Vagina (tissue), 2 donors: ENCODE results near the gene PRRC2B.

Source experiments
- POLR2AphosphoS5 ChIP-seq, 2 donors: sonication (generic); formaldehyde crosslinking; IDR thresholded peaks; one replicate each; pipeline ENCODE4 v1.9.0; 2017; ENCODE audit warnings: antibody characterized with exemption in 2 of 2, mild to moderate bottlenecking in 2 of 2, low read depth in 1 of 2; ENCODE audit not compliant: insufficient read depth in 1 of 2
- TF ChIP-seq, protein P1 (sequence below), 3 experiments: fragments of 450-650 bp in 2 of 3; fragments of 200-600 bp in 1 of 3; sonication (generic) in 1 of 3; IDR thresholded peaks; one replicate each; pipeline ENCODE4 v1.5.1; 2017 to 2019; ENCODE audit warnings: antibody characterized with exemption in 3 of 3, mild to moderate bottlenecking in 2 of 3, moderate library complexity in 2 of 3

DNA sequence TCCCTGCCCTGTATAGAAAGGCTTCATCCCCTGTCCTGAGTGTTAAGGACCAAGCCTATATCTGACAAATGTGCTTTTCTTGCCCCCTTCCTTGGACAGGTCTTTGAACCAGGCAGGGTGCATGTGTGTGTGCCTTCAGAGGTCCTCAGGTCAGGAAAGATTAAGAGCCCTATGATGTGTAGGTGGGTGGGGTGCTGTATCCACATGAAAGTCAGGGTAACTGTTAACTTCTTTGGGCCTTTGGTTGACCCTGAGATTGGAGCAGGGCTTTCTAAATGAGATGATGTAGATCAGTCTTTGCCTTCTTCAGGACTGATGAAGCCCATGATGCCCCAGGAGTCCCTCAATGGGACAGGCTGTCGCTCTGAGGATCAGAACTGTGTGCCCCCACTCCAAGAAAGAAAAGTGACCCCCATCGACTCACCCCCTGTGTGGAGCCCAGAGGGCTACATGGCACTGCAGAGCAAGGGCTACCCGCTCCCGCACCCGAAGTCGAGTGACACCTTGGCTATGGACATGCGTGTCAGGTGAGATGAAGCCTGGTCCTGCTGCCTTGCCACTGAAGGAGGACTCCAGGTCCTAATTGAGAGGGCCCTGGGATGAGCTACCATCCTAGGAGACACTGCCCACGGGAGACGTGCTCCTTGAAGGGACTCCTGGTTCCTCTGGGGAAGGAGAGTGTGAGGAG is 79.5 kb downstream of the PRRC2B start:
- TF ChIP-seq, protein P1, sequence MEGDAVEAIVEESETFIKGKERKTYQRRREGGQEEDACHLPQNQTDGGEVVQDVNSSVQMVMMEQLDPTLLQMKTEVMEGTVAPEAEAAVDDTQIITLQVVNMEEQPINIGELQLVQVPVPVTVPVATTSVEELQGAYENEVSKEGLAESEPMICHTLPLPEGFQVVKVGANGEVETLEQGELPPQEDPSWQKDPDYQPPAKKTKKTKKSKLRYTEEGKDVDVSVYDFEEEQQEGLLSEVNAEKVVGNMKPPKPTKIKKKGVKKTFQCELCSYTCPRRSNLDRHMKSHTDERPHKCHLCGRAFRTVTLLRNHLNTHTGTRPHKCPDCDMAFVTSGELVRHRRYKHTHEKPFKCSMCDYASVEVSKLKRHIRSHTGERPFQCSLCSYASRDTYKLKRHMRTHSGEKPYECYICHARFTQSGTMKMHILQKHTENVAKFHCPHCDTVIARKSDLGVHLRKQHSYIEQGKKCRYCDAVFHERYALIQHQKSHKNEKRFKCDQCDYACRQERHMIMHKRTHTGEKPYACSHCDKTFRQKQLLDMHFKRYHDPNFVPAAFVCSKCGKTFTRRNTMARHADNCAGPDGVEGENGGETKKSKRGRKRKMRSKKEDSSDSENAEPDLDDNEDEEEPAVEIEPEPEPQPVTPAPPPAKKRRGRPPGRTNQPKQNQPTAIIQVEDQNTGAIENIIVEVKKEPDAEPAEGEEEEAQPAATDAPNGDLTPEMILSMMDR (IDR thresholded peaks at IDR 0.05), result no peak
- no peak for TF ChIP-seq POLR2AphosphoS5 (IDR thresholded peaks at IDR 0.05; ENCODE audit: insufficient read depth in 1 of 2, low read depth in 1 of 2)
